Fibroblast of skin of back (primary cell): ENCODE results near the gene NOD1.
"Not testable (repeated sequence)": the region's sequence is repeated elsewhere in the genome, so short reads cannot be mapped to it uniquely, and the experiment has no call there.

Source experiments
- DNase-seq: peaks from one replicate; pipeline ENCODE4 v3.0.0-alpha.2; 2013

The NOD1 gene

GRCh38 chr7:30411173-30411572, 67.4 kb downstream of the NOD1 start:
- DNase-seq: no peak

GRCh38 chr7:30406664-30407425, 71.7 kb downstream of the NOD1 start:
- DNase-seq: no peak

GRCh38 chr7:30405179-30405578, 73.4 kb downstream of the NOD1 start:
- DNase-seq: no peak

- no peak for DNase-seq
These were observed 75.1 kb downstream of the NOD1 start for GRCh38 chr7:30403477-30403876.

GRCh38 chr7:30396389-30396788, 82.2 kb downstream of the NOD1 start:
- DNase-seq: no peak

- DNase-seq: no peak
These were observed 82.9 kb downstream of the NOD1 start for GRCh38 chr7:30395676-30396075.

GRCh38 chr7:30391806-30392205, 86.8 kb downstream of the NOD1 start:
- no peak for DNase-seq

GRCh38 chr7:30390736-30391636, 87.6 kb downstream of the NOD1 start:
- DNase-seq: no peak

GRCh38 chr7:30389791-30390190, 88.8 kb downstream of the NOD1 start:
- no peak for DNase-seq

- DNase-seq: no peak
These were observed 96.0 kb downstream of the NOD1 start for GRCh38 chr7:30382607-30383006.

- not testable (repeated sequence) for DNase-seq
These were observed 97.8 kb downstream of the NOD1 start for GRCh38 chr7:30380824-30381223.

- DNase-seq: no peak
These were observed 98.3 kb downstream of the NOD1 start for GRCh38 chr7:30380294-30380693.

GRCh38 chr7:30379741-30380140, 98.8 kb downstream of the NOD1 start:
- no peak for DNase-seq

GRCh38 chr7:30379131-30379530, 99.5 kb downstream of the NOD1 start:
- DNase-seq: peak; percentile 15

GRCh38 chr7:30378275-30378674, 100.3 kb downstream of the NOD1 start:
- DNase-seq: no peak
